Caco-2 (cell line): ENCODE measurements around the gene COP1. TPM values are rescaled to one million over a fixed set of nuclear protein-coding genes. Genes with fewer than 3 reads are reported as not detected.

Experiments
- BruUV-seq: library from RNA; stranded (reverse); fragments of 400-500 nt; replicated peaks from 2 replicates; lab custom pipeline; 2021; lab: Mats Ljungman, UMichigan
- CTCF ChIA-PET: fragments of 300-600 bp; sonication (Branson Sonifier 250); formaldehyde crosslinking; loops from one replicate; lab custom pipeline; 2022; ENCODE audit warnings: antibody characterized with exemption; lab: Charles Lee
- POLR2A ChIA-PET: fragments of 300-600 bp; sonication (Branson Sonifier 250); formaldehyde crosslinking; loops from one replicate; lab custom pipeline; 2022; ENCODE audit warnings: antibody characterized with exemption; lab: Charles Lee
- DNase-seq, 2 experiments: peaks; one replicate each; pipeline versions ENCODE4 v3.0.0 to v3.0.0-alpha.2; 2020 to 2022
- H3K27me3 ChIP-seq: replicated peaks from 2 replicates; pipeline ENCODE4 v1.6.0; 2011; ENCODE audit warnings: low read length; ENCODE audit not compliant: control insufficient read depth, insufficient read depth
- H3K36me3 ChIP-seq: 2 replicates; pipeline ENCODE4 v1.5.1; 2011; ENCODE audit warnings: low read length; ENCODE audit not compliant: control insufficient read depth, insufficient read depth
- H3K4me1 ChIP-seq: fragments of 250-450 bp; sonication (Bioruptor Pico); 2 replicates; pipeline ENCODE4 v1.5.1; 2020; ENCODE audit warnings: mild to moderate bottlenecking
- H3K4me3 ChIP-seq: 2 replicates; pipeline ENCODE4 v1.5.1; 2011; ENCODE audit warnings: low read depth, mild to moderate bottlenecking, control low read depth, low read length
- H3K9me3 ChIP-seq: fragments of 250-450 bp; sonication (Bioruptor Pico); 2 replicates; pipeline ENCODE4 v1.5.1; 2020; ENCODE audit warnings: mild to moderate bottlenecking, moderate library complexity
- H3K27ac Mint-ChIP-seq: one replicate; pipeline ENCODE4 v1.8.0; 2022; ENCODE audit warnings: mixed read lengths; ENCODE audit not compliant: unreplicated experiment
- H3K27me3 Mint-ChIP-seq: one replicate; pipeline ENCODE4 v1.8.0; 2022; ENCODE audit warnings: mixed read lengths; ENCODE audit not compliant: insufficient read depth, unreplicated experiment
- H3K36me3 Mint-ChIP-seq: one replicate; pipeline ENCODE4 v1.8.0; 2022; ENCODE audit warnings: mild to moderate bottlenecking, mixed read lengths; ENCODE audit not compliant: insufficient read depth, unreplicated experiment
- H3K4me1 Mint-ChIP-seq: one replicate; pipeline ENCODE4 v1.8.0; 2022; ENCODE audit warnings: low read depth, mixed read lengths; ENCODE audit not compliant: unreplicated experiment
- H3K4me3 Mint-ChIP-seq: one replicate; pipeline ENCODE4 v1.8.0; 2022; ENCODE audit warnings: mild to moderate bottlenecking, moderate library complexity, mixed read lengths; ENCODE audit not compliant: unreplicated experiment
- H3K9me3 Mint-ChIP-seq: one replicate; pipeline ENCODE4 v1.8.0; 2022; ENCODE audit warnings: mixed read lengths; ENCODE audit not compliant: unreplicated experiment
- intact Hi-C: fragments of 100-400 bp; cut with micrococcal nuclease; formaldehyde crosslinking; loops from one replicate; pipeline ENCODE4 v1.10.0; 2022; ENCODE audit not compliant: unreplicated experiment
- total RNA-seq: library from RNA; stranded (reverse); gene quantifications from 2 replicates; pipeline ENCODE4 v1.2.3, GENCODE V29; 2022
- TF ChIP-seq, protein P1 (sequence below), 2 experiments: fragments of 200-600 bp in 1 of 2; IDR thresholded peaks; 1 replicate in 1 of 2; 2 replicates in 1 of 2; pipeline versions ENCODE4 v1.5.1 to v1.8.0; 2011 to 2022; ENCODE audit warnings: antibody characterized with exemption in 1 of 2, control low read depth in 1 of 2, inconsistent platforms in 1 of 2, low read depth in 1 of 2, low read length in 1 of 2, mild to moderate bottlenecking in 1 of 2, moderate library complexity in 1 of 2; ENCODE audit not compliant: insufficient read depth in 1 of 2, severe bottlenecking in 1 of 2, unreplicated experiment in 1 of 2

COP1 gene
- total RNA-seq, 1 experiment from 2014 or later, result 46.9 TPM

DNA sequence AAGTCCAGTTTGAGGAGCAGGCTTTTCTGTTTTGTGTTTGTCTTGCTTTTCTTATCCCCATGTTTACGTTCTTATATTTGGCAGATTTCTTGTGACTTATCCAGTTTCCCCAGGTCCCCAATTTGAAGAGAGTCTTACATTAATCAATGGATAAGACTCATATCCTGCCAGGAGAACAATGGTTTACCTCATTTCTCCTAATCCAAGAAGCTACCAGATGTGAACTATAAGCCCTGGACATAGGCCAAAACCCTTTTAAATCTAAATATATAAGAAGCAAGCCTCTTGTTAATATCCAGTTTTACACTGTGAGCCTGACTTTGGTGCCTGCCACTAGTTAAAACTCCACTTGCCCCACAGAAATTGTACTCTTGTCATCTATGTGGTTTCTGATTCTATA, 15.1 kb upstream of the COP1 start:
- H3K4me1 ChIP-seq, result no peaks in the 10 kb centered on the region
- POLR2A ChIA-PET, result no interaction called here
- no peak overlapping the region for H3K4me3 Mint-ChIP-seq
- H3K4me1 Mint-ChIP-seq, result no peaks in the 10 kb centered on the region
- H3K27ac Mint-ChIP-seq, result no peak overlapping the region
- H3K9me3 Mint-ChIP-seq, result no peaks in the 10 kb centered on the region
- TF ChIP-seq, protein P1, sequence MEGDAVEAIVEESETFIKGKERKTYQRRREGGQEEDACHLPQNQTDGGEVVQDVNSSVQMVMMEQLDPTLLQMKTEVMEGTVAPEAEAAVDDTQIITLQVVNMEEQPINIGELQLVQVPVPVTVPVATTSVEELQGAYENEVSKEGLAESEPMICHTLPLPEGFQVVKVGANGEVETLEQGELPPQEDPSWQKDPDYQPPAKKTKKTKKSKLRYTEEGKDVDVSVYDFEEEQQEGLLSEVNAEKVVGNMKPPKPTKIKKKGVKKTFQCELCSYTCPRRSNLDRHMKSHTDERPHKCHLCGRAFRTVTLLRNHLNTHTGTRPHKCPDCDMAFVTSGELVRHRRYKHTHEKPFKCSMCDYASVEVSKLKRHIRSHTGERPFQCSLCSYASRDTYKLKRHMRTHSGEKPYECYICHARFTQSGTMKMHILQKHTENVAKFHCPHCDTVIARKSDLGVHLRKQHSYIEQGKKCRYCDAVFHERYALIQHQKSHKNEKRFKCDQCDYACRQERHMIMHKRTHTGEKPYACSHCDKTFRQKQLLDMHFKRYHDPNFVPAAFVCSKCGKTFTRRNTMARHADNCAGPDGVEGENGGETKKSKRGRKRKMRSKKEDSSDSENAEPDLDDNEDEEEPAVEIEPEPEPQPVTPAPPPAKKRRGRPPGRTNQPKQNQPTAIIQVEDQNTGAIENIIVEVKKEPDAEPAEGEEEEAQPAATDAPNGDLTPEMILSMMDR (IDR thresholded peaks at IDR 0.05; ENCODE audit: insufficient read depth in 1 of 2, low read depth in 1 of 2, low read length in 1 of 2, severe bottlenecking in 1 of 2, unreplicated experiment in 1 of 2), result no peak
- CTCF ChIA-PET, result no interaction called here
- DNase-seq, result no peak
- no peaks in the 10 kb centered on the region for H3K36me3 ChIP-seq
- no peak overlapping the region for H3K4me3 ChIP-seq
- no peaks in the 10 kb centered on the region for H3K27me3 ChIP-seq
- H3K36me3 Mint-ChIP-seq, result no peaks in the 10 kb centered on the region
- intact Hi-C loops, result no loop called here
- no peaks in the 10 kb centered on the region for H3K27me3 Mint-ChIP-seq
- H3K9me3 ChIP-seq, result peaks cover 6% of the 10 kb centered on the region; the same call in 1 of the 2 replicates
- no TSS peak for BruUV-seq

DNA sequence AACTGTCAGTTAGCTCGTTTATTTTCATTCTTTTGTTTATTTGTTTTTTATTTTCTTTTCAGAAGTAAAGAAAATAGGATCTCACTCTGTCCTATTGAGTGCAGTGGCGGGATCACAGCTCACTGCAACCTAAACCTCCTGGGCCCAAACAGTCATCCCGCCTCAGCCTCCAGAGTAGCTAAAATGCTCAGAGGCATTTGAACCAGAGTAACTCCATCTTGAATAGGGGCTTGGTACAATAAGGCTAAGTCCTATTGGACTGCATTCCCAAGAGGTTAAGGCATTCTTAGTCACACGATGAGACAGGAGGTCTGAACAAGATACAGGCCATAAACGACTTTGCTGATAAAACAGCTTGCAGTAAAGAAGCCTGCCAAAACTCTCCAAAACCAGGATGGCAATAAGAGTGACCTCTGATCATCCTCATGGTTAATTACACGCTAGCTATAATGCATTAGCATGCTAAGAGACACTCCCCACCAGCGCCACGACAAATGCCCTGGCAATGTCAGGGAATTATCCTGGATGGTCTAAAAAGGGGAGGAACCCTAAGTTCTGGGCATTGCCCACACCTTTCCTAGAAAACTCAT, 13.1 kb upstream of the COP1 start:
- Histone ChIP-seq H3K36me3 (no peaks in the 10 kb centered on the region), H3K9me3 (0 out of 2 replicates have a peak, but pooled peaks cover 6% of the 10 kb centered on the region), H3K4me1 (no peaks in the 10 kb centered on the region), H3K4me3 (no peak overlapping the region), H3K27me3 (no peaks in the 10 kb centered on the region)
- Mint-ChIP-seq H3K27ac (no peak overlapping the region), H3K36me3 (no peaks in the 10 kb centered on the region), H3K27me3 (no peaks in the 10 kb centered on the region), H3K9me3 (no peaks in the 10 kb centered on the region), H3K4me1 (no peaks in the 10 kb centered on the region), H3K4me3 (no peak overlapping the region)
- ChIA-PET CTCF (no interaction called here), POLR2A (no interaction called here)
- DNase-seq, result no peak
- intact Hi-C loops, result no loop called here
- BruUV-seq, result no TSS peak
- TF ChIP-seq, protein P1 (IDR thresholded peaks at IDR 0.05; ENCODE audit: insufficient read depth in 1 of 2, low read depth in 1 of 2, low read length in 1 of 2, severe bottlenecking in 1 of 2, unreplicated experiment in 1 of 2), result no peak

DNA sequence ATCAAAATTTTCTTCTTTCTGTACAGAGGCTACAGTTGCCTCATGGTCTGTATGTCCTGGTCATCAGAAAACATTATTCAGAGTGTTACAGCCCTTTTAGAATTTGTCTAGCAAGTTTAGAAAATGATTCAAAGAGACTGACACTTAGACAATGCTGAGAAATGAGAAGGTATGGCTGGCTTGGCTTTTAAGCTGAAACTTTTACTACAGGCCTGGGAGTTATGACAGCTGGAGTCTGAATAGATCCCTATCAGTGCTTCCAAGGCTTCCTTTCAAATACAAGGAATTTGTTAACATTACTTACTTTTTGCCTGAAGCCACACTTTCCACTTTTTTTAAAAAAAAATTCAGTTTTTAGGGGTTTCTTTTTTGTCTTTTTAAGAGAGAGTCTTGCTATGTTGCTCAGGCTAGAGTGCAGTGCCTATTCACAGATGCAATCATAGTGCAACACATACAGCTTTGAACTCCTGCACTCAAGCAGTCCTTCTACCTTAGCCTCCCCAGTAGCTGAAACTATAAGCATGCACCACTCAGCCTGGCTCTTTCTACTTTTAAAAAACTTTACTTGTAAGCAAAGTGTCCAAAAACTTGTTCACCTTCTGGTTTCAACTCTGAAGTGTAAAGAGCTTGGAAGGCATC, 10.5 kb upstream of the COP1 start:
- intact Hi-C loops, result no loop called here
- Mint-ChIP-seq H3K27ac (no peak overlapping the region), H3K4me3 (no peak overlapping the region), H3K27me3 (no peaks in the 10 kb centered on the region), H3K36me3 (no peaks in the 10 kb centered on the region), H3K9me3 (no peaks in the 10 kb centered on the region), H3K4me1 (no peaks in the 10 kb centered on the region)
- H3K4me3 ChIP-seq, result no peak overlapping the region
- ChIA-PET POLR2A (no interaction called here), CTCF (interaction anchor here (0.6 kb wide), 1 partner anchor 10 kb away, joined by 3 read pairs; no protein-coding TSS in a partner anchor)
- no peaks in the 10 kb centered on the region for H3K4me1 ChIP-seq
- 0 out of 2 replicates have a peak, but pooled peaks cover 6% of the 10 kb centered on the region for H3K9me3 ChIP-seq
- H3K36me3 ChIP-seq, result no peaks in the 10 kb centered on the region
- H3K27me3 ChIP-seq, result no peaks in the 10 kb centered on the region
- TF ChIP-seq, protein P1 (IDR thresholded peaks at IDR 0.05; ENCODE audit: insufficient read depth in 1 of 2, low read depth in 1 of 2, low read length in 1 of 2, severe bottlenecking in 1 of 2, unreplicated experiment in 1 of 2), result no peak
- DNase-seq, result no peak
- no TSS peak for BruUV-seq
